Stimulated activated CD4-positive, alpha-beta T cell treated with anti-CD3 and anti-CD28 coated beads, TNF-alpha, amount 100 ng/mL, for 24 hours (primary cell): ENCODE results near the gene SORL1-AS1.
A peak's percentile ranks its signal among the peaks of the same experiment; 100 is the strongest.
"Not testable (repeated sequence)": the region's sequence is repeated elsewhere in the genome, so short reads cannot be mapped to it uniquely, and the experiment has no call there.

ENCODE experiments used
- DNase-seq, 3 experiments: peaks; one replicate each; pipeline ENCODE4 v3.0.0-alpha.2; 2020; ENCODE audit warnings: low read depth in 3 of 3

SORL1-AS1 gene

GRCh38 chr11:121452609-121453150, at the start of gene SORL1-AS1:
Gene SORL1-AS1 (minus strand): TSS chr11:121452967.
- DNase-seq = peak; percentile 35 to 55 (median 44)

- no peak for DNase-seq
Observed at GRCh38 chr11:121500717-121501116, 48.0 kb upstream of the SORL1-AS1 start.

- no peak for DNase-seq
Observed at GRCh38 chr11:121500275-121500674, 47.5 kb upstream of the SORL1-AS1 start.

- DNase-seq = no peak
Observed at GRCh38 chr11:121499405-121499804, 46.6 kb upstream of the SORL1-AS1 start.

- no peak for DNase-seq
Observed at GRCh38 chr11:121497176-121497998, 44.6 kb upstream of the SORL1-AS1 start.

- DNase-seq = peak in 2 of 3 experiments; percentile 34 to 56
Observed at GRCh38 chr11:121494355-121495099, 41.8 kb upstream of the SORL1-AS1 start.

GRCh38 chr11:121489823-121490222, 37.1 kb upstream of the SORL1-AS1 start:
- no peak for DNase-seq

GRCh38 chr11:121488641-121489040, 35.9 kb upstream of the SORL1-AS1 start:
- DNase-seq = no peak

GRCh38 chr11:121488170-121488569, 35.4 kb upstream of the SORL1-AS1 start:
- DNase-seq = no peak

GRCh38 chr11:121487191-121487590, 34.4 kb upstream of the SORL1-AS1 start:
- no peak for DNase-seq

GRCh38 chr11:121486054-121486453, 33.3 kb upstream of the SORL1-AS1 start:
- no peak for DNase-seq

- DNase-seq = no peak
Observed at GRCh38 chr11:121485216-121485615, 32.4 kb upstream of the SORL1-AS1 start.

GRCh38 chr11:121483805-121484480, 31.2 kb upstream of the SORL1-AS1 start:
- no peak for DNase-seq

- DNase-seq = peak in 2 of 3 experiments; percentile 24 to 34
Observed at GRCh38 chr11:121482231-121483129, 29.7 kb upstream of the SORL1-AS1 start.

- DNase-seq = not testable (repeated sequence)
Observed at GRCh38 chr11:121481484-121482230, 28.9 kb upstream of the SORL1-AS1 start.

GRCh38 chr11:121479698-121480238, 27.0 kb upstream of the SORL1-AS1 start:
- no peak for DNase-seq

GRCh38 chr11:121478895-121479697, 26.3 kb upstream of the SORL1-AS1 start:
- no peak for DNase-seq

GRCh38 chr11:121478226-121478894, 25.6 kb upstream of the SORL1-AS1 start:
- no peak for DNase-seq
